Stimulated activated CD8-positive, alpha-beta memory T cell treated with anti-CD3 and anti-CD28 coated beads, Interleukin-2, amount 100 ng/mL, for 1 hour (primary cell): ENCODE data around the gene MOSPD2.

Source experiments
- DNase-seq, 2 donors: peaks; one replicate each; pipeline ENCODE4 v3.0.0-alpha.2; 2020; ENCODE audit warnings: low read depth in 2 of 2

MOSPD2 gene

DNA sequence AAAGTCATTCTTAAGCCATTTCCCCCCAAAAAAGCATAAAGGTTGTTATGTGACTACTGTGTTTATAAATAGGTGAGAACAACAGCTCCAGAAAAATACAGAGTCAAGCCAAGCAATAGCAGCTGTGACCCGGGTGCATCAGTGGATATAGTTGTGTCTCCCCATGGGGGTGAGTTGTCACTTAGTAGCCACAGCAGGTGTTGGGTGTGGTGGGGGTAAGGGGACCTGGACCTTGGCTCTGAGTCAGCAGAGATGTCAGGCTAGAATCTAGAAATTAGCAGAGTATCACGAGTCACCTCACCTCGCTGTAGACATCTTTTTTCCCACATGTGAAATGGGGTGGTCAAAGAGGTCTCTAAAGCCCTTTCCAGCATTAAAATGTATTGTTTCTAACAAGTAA lies 42.4 kb downstream of the MOSPD2 start:
- DNase-seq, result no peak

DNA sequence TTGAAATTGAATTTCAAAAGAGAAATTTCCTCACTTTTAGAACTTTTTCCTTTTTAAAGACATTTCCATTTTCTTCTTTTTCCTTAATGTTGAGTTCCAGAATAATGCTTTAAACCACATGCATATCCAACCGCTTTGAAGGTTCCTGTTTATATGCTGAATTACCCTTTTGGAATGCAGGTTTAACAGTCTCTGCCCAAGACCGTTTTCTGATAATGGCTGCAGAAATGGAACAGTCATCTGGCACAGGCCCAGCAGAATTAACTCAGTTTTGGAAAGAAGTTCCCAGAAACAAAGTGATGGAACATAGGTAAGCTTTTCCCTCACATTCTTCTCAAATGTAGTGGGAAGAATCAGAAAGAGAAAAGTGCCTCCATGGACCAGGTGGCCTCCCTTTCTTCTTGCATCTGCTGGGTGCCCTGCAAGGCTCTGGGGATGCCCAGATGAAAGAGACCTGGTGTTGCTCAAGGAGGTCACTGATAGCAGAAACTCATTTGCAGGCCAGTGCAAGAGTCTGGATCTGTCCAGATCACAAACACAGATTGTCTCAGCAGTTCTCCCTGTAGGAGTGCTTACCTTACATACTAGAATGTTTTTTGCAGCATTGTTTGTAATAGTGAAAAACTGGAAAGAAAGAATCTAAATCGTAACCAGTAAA lies 42.9 kb downstream of the MOSPD2 start:
- DNase-seq, result no peak

DNA sequence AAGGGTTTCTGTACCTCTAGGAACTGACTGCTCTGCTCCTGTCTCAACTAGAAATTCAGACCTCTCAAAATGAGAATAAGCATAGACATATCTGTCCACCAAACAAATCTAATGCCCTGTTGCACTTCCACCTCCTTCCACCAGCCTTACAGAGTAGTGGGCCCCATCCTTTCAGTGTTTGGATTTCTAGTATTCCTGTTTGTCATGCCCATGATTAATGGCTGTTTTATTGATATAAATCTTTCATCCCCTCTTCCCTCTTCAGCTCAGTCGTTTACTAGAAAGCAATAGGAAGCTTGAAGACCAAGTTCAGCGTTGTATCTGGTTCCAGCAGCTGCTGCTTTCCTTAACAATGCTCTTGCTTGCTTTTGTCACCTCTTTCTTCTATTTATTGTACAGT lies 46.2 kb downstream of the MOSPD2 start:
- no peak for DNase-seq

DNA sequence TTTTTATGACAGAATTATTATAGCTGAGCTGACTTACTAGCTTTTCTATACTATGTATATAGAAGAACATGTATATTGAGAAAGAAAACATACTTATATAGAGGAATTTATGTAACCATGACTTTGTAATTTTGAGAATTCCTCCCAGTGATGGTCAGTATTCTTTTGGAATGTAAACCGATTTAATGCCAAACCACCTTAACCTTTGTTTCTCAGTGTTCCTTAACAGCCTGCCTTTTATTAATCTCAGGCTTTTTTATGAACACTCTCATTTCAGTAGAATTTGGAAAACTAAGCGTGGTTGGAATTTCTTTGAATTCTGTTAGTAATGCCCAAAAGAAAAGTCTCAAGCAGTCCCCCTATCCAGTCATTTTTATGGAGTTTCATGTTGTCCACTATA lies 47.0 kb downstream of the MOSPD2 start:
- no peak for DNase-seq

DNA sequence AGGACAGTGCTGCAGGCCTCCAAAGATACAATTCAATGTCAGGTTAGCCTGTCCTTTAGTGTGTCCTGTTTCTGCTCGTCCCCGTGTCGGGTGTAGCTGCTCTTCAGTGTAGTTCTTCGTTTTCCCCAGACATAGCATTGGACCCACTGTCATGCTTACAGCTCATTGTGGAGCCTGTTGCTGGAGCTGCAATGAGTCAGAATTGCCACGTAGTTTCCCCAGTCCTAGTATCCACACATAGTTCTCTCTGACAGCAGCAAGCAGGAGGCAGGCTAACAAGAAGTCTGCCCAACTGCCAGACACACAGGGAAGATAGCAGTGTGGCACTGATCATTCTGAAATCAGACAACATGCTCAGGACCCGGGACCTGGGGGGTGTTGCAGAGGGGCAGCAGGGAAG lies 49.2 kb downstream of the MOSPD2 start:
- DNase-seq, result no peak

DNA sequence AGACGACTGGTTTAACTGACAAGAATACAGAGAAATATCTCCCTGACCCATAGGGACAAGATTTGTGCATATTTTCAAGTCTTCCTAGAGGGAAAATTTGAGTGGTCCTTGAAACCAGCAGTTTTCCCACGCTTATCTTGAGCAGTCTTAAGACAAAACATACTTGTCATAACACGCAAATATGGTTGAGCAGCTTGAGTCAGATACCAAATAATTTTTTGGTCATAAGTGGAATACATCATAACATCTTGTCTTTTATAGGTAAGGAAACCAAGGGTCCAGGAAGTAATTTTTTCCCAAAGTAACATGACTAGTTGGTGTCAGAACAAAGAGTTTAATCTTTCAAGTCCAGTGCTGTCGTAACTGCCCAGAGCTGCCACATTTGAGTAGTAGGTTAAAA lies 50.5 kb downstream of the MOSPD2 start:
- DNase-seq, result no peak

DNA sequence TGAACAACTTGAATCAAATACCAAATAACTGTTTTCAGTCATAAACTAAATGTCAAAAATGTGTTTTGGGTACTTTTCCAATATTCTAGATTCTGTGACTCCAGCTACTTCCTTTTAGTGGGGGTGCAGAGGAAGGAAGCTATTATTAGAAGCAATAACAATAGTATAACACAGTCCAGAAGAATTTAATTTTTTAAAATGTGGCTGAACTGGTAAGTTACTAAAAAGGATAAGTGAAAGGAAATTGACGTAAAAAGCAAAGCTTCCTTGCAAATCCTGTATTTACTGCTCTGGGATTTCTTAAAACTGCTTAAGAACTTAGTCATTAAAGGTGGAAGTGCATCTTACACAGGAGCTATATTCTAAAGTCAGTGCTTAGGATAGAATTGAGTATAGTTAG lies 53.2 kb downstream of the MOSPD2 start:
- DNase-seq, result no peak

DNA sequence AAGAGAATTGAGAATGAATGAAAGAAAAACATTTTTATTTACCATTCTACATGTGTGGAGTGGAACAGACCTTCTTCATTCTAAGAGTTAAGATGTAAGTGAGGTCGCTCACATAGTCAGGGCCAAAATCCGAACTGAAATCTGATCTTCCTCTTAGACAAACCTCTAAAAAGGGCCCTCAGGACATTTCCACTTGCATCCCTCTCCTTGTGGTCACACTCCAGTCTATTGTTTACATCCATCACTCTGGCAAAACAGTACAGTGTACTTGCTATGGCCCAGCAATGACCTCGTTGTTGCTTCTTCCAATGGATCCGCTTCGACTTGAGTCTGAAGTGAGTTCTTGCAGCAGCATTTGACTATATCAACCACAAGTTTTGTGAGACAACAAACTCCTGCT lies 54.2 kb downstream of the MOSPD2 start:
- no peak for DNase-seq

DNA sequence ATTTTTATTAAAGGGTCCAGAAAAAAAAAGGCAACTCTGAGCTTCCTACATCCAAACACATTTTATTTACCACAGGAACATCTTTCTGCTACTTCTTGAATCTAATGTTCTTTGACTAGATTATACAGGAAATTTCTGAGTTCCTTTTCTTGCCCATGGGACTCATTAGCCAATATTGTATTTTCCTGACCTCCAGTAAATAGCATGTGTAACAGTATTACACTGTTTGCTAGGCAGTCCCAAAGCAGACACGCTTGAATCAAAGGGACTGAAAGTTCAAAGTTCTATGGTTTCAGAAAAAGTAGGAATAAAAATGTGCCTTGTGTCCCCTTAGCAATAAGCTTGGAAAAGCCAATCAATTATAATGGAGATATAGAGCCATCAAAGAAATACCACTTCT lies 57.4 kb downstream of the MOSPD2 start:
- no peak for DNase-seq

DNA sequence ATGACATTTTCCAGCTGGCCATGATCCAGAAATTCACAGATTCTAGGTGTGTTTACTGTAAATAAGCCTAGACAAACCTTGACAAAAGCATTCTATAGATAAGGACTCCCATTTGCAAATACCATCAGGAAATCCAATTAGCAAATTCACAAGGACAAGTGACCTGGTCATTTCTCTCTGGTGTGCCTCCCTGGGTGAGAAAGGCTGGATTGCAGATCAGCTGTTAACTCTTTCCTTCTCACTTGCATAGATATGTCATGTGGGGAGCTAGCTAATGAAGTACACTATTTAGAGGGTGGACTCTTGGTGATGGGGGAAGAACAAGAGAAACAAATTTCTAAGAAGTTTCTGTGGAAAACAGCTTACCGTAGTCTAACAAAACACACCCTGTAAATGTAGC lies 58.9 kb downstream of the MOSPD2 start:
- DNase-seq, result no peak

DNA sequence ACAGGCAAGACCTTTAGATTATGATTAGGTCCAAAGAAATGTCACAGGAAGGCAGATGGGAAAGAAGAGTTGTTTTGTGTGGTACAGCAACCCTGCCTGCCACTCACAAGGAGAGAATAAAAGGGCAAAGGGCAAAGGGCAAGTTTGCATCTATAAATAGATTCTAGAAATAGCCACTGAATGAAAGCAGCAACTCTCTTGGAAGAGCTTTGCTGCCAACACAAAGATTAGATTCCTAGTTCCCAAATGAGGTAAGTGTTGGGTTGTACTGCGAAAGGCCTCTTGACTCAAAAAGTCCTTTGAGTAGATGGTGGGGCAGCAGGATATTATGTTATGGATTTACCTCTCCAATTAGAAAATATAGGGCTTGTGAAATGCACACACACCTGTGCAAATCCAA lies 61.2 kb downstream of the MOSPD2 start:
- DNase-seq, result no peak

DNA sequence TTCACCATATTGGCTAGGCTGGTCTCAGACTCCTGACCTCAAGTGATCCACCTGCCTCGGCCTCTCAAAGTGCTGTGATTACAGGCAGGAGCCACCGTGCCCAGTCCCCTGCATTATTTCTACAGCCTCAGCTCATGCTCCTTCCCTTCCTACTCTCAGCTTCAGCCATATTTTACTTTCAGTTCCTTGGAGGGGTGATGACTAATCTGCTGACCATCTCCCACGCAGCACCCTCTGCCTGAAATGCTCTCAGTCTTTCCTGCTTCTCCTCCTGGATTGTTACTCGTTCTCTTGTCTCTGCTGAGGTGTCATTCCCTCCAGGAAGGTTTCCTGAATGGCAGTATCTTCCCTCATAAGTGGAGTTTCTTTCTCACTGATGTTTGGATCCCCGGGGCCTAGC lies 63.3 kb downstream of the MOSPD2 start:
- no peak for DNase-seq

DNA sequence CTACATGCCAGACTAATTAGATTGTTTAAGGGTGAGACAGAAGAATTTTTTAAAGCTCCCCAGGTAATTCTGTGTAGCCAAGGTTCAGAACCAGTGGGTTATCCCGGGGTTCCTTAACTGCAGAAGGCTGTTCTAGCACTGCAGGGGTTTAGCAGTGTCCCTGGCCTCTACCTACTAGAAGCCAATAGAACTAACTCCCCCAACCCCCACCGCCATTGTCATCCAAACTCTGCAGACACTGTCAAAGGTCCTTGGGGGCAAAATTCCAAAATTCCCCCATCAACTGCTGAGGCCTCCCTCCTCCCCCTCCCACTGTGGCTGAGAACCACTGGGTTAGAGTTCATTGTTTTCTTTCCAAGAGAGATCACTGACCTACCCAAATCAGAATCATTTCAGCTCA lies 66.4 kb downstream of the MOSPD2 start:
- DNase-seq, result no peak

DNA sequence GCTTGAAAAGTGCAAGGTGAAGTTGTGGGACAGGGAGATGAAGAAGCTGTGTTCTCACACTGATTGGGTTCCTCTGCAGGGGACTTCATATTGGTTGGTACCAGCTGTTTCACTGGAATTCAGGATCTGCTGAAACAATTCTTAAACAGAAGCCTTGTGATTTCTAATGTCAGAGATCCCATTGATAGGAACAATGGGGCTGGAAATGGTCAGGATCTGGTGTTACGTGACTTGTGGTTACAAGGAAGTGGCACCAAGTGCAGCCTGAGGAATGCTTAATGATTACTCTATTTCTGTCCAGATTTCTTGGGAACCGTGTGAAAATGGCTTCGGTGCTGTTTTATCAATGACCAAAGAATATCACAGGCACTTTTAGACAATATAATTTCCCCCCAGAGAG lies 68.1 kb downstream of the MOSPD2 start:
- DNase-seq, result no peak

DNA sequence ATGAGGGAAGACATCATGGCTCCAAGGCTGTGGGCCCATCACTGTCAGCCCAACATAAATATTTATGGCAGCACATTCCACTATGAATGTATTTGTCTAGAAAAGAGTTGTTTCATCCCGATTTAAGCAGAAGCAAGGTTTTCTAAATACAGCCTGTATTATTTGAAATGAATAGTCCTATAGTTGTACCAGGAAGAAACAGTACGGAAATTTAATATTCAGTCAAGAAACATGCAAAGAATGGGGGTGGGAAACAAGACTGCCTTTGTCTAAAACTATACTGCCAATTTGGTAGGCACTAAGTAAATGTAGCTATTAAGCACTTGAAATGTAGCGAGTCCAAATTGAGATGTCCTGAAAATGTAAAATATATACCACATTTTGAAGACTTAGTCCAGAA lies 69.1 kb downstream of the MOSPD2 start:
- no peak for DNase-seq

DNA sequence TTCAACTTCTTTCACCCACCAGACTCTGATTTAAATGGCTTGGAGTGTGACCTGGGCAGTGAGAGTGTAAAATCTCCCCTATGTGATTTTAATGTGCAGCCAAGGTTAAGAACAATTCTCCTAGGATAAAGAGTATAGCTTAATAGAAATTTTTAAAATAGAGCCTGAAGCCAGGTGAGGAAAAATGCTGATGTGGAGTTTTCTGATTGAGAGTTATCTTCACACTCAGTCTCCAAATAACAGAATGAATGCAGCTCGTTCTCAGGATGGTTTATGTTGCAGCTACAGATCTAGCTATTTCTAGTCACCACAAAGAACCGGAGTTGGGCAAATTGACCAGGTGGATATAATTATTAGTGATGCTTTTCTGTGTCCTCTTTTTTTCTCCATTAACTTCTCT lies 70.7 kb downstream of the MOSPD2 start:
- no peak for DNase-seq

DNA sequence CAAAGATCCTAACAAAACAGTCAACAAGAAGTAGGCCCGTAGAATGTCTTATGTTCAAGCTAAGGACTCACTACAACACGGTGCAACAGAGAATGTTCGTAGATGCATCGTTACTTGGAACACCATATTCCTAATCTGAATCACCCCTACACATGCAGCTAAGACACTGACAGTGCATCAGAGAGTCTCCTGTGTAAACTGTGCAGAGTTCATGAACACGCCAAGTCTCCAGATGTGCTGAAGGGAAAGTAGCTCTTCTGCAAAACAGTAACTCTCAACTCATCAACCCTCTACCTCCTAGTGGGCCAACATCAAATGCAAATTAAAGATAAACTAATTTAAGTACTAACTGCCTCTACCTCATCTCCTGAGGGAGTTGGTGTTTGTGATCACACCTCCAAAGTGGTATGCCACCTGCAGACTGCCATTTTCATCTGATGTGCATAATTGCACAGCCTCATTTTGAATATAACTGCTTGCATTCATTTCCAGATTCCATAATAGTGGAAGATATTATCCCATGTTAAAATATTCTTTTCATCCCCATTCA lies 73.5 kb downstream of the MOSPD2 start:
- no peak for DNase-seq

DNA sequence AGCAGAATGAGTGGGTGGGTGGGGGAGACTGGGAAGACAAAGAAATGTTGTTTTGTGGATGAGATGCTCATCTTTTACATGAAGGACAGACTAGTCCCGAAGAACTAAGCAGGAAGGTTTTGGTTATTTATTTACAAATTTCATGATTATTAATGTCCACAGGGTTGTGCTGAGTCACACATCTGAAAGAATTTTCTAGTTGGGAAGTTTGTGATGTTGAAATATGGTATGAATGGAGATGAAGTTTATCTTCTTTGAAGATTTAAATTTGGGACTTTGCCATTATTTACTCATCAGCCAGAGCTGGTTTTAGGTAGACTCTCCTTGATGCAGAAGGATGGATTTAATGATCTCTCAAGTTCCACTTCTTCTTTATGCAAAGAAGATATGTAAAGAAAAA lies 75.5 kb downstream of the MOSPD2 start:
- no peak for DNase-seq

DNA sequence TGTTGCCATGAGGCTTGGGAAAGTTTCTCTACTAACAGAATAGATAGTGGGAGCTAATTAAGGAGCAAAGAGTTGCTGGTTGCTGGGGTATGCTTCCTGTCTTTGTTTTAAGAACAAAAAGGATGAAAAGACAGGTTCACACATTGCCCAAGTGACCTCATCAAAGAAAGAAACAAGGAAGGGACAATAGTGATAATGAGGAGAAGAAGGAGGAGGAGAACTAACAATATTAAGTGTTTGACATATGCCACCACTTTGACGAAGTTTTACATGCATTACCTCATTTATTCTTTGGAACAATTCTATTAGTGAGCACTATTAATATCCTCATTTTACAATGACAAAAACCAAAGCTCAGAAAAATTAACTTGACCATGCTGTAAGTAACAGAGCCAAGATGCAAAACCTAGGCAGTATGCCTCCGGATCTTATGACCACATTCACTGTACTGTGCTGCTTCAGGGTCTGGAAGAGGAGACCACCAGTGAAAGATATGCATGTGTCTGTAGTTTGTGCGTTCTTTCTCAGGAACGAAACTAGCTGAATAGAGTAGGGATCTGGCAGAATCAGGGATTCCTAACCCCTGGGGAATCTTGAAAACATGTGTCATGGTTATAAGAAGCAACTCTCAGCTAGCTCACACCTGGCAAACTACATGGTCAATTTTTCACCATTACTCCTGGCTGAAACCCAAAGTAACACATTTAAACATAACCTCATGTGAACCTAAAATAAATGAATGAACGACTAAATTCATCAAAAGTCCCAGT lies 83.8 kb downstream of the MOSPD2 start:
- no peak for DNase-seq

DNA sequence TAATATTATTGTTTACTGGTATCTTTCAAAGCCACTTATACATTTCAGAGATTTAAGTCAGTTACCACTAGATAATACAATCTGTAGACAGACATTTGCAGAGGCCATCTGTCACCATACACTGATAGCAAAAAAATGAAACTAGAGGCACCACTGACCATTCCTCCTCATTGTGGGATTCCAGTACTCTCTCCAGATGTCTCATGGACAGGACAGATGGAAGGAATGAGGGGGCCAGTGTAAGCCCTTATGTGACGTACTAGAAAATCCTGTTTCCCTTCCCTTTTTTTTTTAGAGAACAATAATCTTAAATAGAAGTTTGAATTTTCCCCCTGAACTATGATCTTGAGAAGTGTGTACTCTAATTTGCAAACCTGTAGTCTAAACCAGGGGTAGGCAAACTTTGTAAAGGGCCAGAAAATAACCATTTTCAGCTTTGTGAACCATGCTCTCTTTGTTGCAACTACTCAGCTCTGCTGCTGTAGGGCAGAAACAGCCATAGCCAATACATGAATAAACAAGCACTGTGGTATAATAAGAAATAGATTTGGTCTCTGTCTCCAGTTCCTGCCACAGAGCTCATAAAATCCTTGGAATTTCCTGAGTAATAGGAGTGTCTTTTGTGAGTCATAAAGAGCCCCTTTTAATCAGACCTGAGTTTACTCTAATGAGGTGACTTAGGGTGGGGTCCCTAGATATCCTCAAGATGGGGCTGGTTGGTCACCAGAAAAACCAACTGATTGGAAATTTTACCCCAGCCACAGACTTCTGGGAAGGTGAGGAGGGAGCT lies 90.4 kb downstream of the MOSPD2 start:
- DNase-seq, result no peak

DNA sequence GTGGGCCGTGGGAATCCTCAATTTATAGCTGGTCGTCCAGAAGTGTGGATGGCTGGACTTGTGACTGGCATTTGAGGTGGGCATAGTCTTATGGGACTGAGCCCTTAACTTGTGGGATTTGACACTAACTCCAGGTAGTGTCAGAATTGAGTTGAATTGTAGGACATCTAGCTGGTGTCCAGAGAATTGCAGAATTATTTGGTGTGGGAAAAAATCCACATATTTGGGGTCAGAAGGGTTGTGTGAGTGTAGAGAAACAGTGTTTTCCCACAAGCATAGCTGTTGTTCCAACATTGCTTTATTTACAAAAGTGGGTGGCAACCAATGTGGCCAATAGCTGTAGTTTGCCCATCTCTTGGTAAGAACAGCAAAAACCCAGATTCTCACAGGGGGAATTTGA lies 91.3 kb downstream of the MOSPD2 start:
- DNase-seq, result no peak
